Colonic mucosa (tissue), 4 donors: Measurements from ENCODE around the gene MCM5. TPM values are rescaled to one million over a fixed set of nuclear protein-coding genes. Genes with fewer than 3 reads are reported as not detected.

Source experiments
- DNase-seq: peaks from one replicate; pipeline ENCODE4 v3.0.0-alpha.2; 2020
- H3K27ac ChIP-seq: fragments of 200-600 bp; one replicate; pipeline ENCODE4 v1.8.0; 2021
- H3K27me3 ChIP-seq: fragments of 200-600 bp; one replicate; pipeline ENCODE4 v1.8.0; 2021
- H3K36me3 ChIP-seq: fragments of 200-600 bp; one replicate; pipeline ENCODE4 v1.8.0; 2021
- H3K4me1 ChIP-seq: fragments of 200-600 bp; one replicate; pipeline ENCODE4 v1.8.0; 2021; ENCODE audit warnings: mild to moderate bottlenecking
- H3K4me3 ChIP-seq: fragments of 200-600 bp; one replicate; pipeline ENCODE4 v1.8.0; 2021
- H3K9ac ChIP-seq, 2 donors: one replicate each; pipeline ENCODE4 v1.7.0; 2013; ENCODE audit warnings: control low read depth in 2 of 2, low read depth in 2 of 2, low read length in 2 of 2
- H3K9me3 ChIP-seq: fragments of 200-600 bp; one replicate; pipeline ENCODE4 v1.8.0; 2021
- CTCF ChIP-seq: fragments of 200-600 bp; IDR thresholded peaks from one replicate; pipeline ENCODE4 v1.8.0; 2022; ENCODE audit warnings: antibody characterized with exemption, mild to moderate bottlenecking
- intact Hi-C: fragments of 100-400 bp; cut with DNase I; formaldehyde crosslinking; loops from one replicate; pipeline ENCODE4 v1.14.1; 2022
- total RNA-seq, 2 donors: library from RNA; stranded (reverse); fragmentation: NEBNext Ultra II Directional in 1 of 2; extraction: Animal tissue kit (Norgen Biotek cat#: 25700) in 1 of 2; gene quantifications; one replicate each; pipeline ENCODE4 v1.2.1, GENCODE V29; 2021
- donor health status: healthy.
- donor health status: DM: no; HTN: no; CAD: no.
- donor health status: DM: no; HTN: no; CAD: no.

Gene MCM5
- total RNA-seq, 2 donors from 2014 or later = 33.0 to 120 TPM

GRCh38 chr22:35424081-35424480 is 24.1 kb downstream of the MCM5 start:
- intact Hi-C loops = no loop called here
- Histone ChIP-seq H3K27me3 (no peaks in the 10 kb centered on the region), H3K36me3 (no peaks in the 10 kb centered on the region), H3K9me3 (no peaks in the 10 kb centered on the region), H3K27ac (no peak overlapping the region), H3K4me1 (no peaks in the 10 kb centered on the region), H3K4me3 (no peak overlapping the region), H3K9ac (no peak overlapping the region)
- TF ChIP-seq CTCF = no peak
- no peak for DNase-seq

GRCh38 chr22:35424761-35425160 is 24.8 kb downstream of the MCM5 start:
- no peak for DNase-seq
- no peaks in the 10 kb centered on the region for H3K27me3 ChIP-seq
- TF ChIP-seq CTCF = no peak
- no peaks in the 10 kb centered on the region for H3K9me3 ChIP-seq
- intact Hi-C loops = no loop called here
- no peaks in the 10 kb centered on the region for H3K4me1 ChIP-seq
- H3K4me3 ChIP-seq = no peak overlapping the region
- H3K9ac ChIP-seq = no peak overlapping the region
- H3K36me3 ChIP-seq = no peaks in the 10 kb centered on the region
- no peak overlapping the region for H3K27ac ChIP-seq

GRCh38 chr22:35425546-35425945 is 25.6 kb downstream of the MCM5 start:
- Histone ChIP-seq H3K27ac (no peak overlapping the region), H3K4me1 (no peaks in the 10 kb centered on the region), H3K27me3 (no peaks in the 10 kb centered on the region), H3K9me3 (no peaks in the 10 kb centered on the region), H3K9ac (no peak overlapping the region), H3K4me3 (no peak overlapping the region), H3K36me3 (no peaks in the 10 kb centered on the region)
- TF ChIP-seq CTCF = no peak
- DNase-seq = no peak
- intact Hi-C loops = no loop called here

GRCh38 chr22:35425971-35426800 is 26.2 kb downstream of the MCM5 start:
- H3K4me1 ChIP-seq = no peaks in the 10 kb centered on the region
- no peak overlapping the region for H3K27ac ChIP-seq
- no peak for DNase-seq
- no peak overlapping the region for H3K9ac ChIP-seq
- no peak overlapping the region for H3K4me3 ChIP-seq
- no peaks in the 10 kb centered on the region for H3K27me3 ChIP-seq
- no peaks in the 10 kb centered on the region for H3K9me3 ChIP-seq
- intact Hi-C loops = no loop called here
- TF ChIP-seq CTCF = no peak
- H3K36me3 ChIP-seq = no peaks in the 10 kb centered on the region

GRCh38 chr22:35426801-35427140 is 26.8 kb downstream of the MCM5 start:
- Histone ChIP-seq H3K27ac (no peak overlapping the region), H3K9ac (no peak overlapping the region), H3K9me3 (no peaks in the 10 kb centered on the region), H3K4me3 (no peak overlapping the region), H3K4me1 (no peaks in the 10 kb centered on the region), H3K27me3 (no peaks in the 10 kb centered on the region), H3K36me3 (no peaks in the 10 kb centered on the region)
- DNase-seq = no peak
- TF ChIP-seq CTCF = no peak
- intact Hi-C loops = no loop called here
